ACHN (cell line): Measurements from ENCODE around the gene PSMA6.
"Not testable (repeated sequence)": the region's sequence is repeated elsewhere in the genome, so short reads cannot be mapped to it uniquely, and the experiment has no call there.

Experiments
- DNase-seq: peaks from one replicate; pipeline ENCODE4 v3.0.0-alpha.2; 2015
- in situ Hi-C: cut with HindIII; loops from 2 replicates; pipeline ENCODE4 v1.10.0; 2017; ENCODE audit warnings: low sequenced_read_pairs, low pct_ligation_motif_present, low pct_unique_long_range_greater_than_20kb

The PSMA6 gene

DNA sequence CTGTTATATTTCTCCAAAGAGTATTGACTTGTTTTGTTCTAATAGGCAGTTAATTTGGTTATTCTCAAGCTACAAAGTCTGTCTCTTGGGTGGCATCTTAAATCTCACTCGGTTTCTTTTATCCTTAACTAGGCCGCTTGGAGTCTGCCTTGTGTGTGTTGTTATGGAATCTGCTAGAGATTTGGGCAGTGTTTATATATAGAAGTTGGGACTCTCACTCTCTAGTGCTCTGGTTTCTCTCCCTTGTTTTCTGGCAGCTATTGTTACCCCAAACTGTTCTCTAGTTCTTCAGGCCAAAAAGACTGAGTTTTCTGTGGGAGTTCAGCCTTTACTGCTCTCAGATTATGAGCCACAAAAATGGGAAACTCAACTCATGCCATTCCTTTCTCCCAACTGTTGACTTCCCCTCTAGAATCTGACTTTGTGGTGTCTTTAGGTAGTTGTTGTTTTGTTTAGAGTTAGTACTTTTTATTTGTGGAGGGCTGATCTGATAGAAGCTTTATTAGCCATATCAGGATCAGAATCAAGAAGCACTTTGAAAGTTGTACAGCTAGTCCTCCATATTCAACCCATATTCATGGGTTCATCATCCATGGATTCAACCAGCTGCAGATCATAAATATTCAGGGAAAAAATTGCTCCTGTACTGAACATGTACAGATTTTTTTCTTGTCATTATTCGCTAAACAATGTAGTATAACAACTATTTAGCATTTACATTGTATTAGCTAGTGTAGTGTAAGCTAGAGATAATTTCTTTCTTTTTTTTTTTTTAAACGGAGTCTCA lies 11.2 kb downstream of the PSMA6 start:
- in situ Hi-C loops = no loop called here

DNA sequence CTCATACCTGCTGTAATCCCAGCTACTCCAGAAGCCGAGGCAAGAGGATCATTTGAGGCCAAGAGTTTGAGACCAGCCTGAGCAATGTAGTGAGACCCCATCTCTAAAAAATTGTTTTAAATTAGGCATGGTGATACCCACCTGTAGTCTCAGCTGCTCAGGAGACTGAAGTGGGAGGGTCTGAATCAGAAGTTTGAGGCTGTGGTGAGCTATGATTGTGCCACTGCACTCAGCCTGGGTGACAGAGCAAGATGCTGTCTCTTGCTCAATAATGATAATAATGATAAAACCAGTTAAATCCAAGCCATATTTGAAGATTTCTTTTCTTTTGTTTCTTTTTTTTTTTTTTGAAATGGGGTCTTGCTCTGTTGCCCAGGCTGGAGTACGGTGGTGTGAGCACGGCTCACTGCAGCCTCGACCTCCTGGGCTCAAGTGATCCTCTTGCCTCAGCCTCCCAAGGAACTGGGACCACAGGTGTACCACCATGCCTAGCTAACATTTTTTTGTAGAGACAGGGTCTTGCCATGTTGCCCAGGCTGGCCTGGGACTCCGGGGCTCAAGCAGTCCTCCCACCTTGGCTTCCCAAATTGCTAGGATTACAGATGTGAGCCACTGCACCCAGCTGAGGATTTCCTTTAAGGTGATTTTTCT lies 12.8 kb downstream of the PSMA6 start:
- no peak for DNase-seq
- in situ Hi-C loops = no loop called here

More for the DNA sequence above, 11.2 kb downstream of the PSMA6 start:
- no peak for DNase-seq

DNA sequence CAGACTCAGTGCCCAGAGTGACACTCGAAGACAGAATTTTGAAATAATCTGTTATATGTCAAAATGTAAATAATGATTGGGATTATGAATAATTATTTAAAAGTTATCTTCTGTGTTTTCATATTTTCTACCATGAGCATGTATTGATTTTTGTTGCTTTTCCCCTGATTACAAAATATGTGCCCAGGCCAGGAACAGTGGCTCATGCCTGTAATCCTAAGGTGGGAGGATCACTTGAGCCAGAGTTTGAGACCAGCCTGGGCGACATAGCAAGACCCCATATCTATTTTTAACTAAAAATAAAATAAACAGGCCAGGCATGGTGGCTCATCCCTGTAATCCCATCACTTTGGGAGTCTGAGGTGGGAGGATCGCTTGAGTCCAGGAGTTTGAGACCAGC lies 13.5 kb downstream of the PSMA6 start:
- in situ Hi-C loops = no loop called here
- DNase-seq = no peak

DNA sequence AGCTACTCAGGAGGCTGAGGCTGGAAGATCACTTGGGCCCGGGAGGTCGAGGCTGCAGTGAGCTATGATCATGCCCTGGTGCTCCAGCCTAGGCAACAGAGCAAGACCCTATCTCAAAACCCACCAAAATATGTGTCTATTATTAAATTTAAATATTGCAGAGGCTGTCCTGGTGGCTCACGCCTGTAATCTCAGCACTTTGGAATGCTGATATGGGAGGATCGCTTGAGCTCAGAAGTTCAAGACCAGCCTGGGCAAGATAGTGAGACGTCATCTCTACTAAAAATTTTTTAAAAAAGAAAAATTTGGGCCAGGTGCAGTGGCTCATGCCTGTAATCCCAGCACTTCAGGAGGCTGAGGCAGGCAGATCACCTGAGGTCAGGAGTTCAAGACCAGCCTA lies 13.9 kb downstream of the PSMA6 start:
- no peak for DNase-seq
- in situ Hi-C loops = no loop called here

DNA sequence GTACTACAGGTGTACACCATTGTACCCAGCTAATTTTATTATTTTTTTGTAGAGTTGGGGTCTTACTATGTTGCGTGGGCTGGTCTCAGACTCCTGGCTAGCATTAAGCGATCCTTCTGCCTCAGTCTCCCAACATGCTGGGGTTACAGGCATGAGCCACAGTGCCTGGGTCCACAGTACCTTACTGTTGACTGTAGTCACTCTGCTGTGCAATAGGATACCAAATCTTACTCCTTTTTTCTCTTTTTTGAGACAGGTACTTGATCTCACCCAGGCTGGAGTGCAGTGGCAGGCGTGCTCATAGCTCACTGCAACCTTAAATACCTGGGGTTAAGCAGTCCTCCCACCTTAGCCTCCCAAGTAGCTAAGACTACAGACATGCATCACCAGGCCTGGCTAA lies 25.6 kb downstream of the PSMA6 start:
- DNase-seq = no peak
- in situ Hi-C loops = no loop called here

DNA sequence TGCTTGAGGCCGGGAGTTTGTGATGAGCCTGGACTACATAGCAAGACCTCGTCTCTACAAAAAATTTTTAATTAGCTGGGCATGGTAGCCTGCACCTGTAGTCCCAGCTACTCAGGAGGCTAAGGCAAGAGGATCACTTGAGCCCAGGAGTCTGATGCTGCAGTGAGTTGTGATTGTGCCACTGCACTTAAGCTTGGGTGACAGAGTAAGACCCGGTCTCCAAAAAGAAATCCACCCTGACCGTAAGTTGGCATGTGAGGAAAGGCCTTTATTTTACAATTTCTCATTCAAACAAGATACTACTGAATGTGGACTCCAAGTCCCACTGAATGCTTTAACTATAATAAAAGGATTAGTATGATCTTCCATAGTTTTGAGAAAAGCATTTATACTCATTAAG lies 27.3 kb downstream of the PSMA6 start:
- DNase-seq = no peak
- in situ Hi-C loops = no loop called here

DNA sequence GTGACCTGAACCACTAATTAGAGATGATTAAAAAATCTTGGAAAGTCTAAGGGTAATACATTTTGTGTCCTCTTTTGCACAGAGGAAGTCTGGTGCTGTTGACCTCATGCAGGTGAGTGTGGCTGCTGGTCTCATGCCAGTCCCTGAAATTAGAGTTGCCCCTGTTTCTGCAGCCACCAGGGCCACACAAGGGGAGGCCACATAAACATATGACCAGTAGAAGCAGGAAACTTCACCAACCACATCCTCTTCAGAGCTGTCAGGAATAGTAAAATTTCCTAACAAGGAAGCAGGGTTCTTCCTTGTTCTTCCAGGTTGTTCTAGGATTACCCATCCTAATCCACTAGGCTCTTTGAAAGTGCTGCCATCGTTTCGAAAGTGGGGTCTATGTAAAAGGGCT lies 28.3 kb downstream of the PSMA6 start:
- in situ Hi-C loops = no loop called here
- no peak for DNase-seq

DNA sequence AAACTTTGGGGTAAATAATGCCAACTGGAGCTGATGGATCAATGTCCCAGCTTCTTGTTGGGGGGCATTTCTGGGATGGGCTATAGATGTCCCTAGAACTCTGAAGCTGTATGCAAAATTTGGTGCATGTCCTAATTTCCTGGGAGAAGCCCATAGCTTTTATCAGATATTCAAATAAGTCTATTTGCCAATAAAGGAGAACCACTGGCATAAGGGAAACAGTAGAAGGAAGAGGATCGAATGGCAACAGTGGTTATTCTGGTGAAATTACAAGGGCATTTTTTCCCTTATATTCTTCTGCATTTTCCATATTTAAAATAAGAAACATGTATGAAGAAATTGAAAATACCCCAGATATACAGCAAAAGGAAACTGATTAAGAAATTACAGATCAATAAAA lies 34.2 kb downstream of the PSMA6 start:
- in situ Hi-C loops = no loop called here

DNA sequence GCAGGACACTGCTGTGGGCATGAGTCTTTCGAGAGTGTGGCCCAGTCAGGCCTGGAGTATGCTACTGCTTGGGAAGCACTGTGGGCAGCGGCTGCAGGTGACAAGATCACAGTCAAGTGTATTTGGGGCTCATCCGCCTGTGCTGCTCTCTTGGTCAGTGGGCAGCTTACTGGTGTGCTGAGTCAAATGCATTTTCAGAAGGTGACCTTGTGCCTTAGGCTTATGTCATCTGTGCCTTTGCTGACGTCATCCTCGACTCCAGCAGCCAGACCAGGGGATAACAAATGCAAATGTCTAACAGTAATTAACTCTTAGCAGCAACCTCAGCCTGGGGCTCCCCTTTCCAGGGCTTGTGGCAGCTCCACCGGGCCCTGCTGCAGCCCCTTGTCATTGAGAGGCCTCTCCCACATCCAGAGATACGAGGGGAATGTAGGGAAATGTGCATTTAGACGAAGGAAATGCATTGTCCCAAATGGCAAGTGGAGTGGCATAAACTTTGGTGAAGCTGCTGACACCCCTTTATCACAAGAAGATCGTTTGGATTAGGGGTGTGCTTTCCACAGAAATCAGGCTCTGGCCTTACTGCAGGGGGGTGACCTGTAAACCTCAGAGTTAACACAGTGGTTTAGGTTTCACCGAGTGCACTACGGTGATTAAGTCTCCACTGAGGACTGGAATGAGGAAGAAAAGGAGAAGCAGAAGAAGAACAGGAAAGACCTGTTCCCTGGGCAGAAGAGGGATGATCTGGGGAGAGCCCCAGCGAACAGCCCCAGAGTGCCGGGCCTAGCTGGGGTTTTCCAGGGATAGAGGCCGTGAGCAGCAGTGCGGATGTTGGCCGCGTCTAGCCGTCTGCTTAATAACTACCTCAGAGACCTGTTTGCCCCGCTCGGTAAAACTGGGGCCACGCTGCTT lies 39.7 kb downstream of the PSMA6 start:
- no peak for DNase-seq
- in situ Hi-C loops = no loop called here

More for the DNA sequence above, 34.2 kb downstream of the PSMA6 start:
- DNase-seq = no peak

DNA sequence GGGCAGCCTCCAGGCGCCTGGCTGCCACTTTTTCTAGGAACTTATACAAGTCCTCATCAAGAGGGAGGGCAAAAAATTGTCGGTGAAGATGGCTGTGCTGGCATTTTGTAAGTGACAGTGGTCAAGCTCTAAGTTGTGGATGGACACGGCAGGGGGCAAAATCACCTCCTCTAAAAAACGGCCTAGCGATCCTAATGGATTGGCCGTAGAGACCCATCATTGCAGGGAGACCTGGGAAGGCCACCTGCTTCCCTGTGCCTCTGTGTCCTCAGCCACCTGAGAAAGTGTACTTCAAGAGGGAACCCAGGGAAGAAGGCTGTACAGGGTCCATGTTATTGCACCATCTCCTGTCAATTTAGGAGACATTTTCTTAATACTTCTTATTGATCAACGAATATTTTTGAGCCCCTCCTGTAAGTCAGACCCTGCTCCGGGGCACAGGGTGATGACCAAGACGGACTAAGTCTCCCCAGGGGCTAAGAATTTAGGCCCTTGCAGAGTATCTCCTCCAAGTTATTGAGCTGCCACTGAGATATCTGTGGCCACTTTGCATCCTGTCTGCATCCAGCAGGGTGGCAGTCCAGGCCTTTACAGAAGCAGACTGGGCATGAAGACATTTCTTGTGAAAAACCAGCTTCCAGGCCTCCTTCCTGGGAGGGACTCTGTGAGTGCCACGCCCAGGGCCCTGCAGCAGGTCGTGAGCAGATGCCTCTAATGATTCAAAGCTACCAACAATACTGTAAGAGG lies 40.5 kb downstream of the PSMA6 start:
- no peak for DNase-seq
- in situ Hi-C loops = no loop called here

DNA sequence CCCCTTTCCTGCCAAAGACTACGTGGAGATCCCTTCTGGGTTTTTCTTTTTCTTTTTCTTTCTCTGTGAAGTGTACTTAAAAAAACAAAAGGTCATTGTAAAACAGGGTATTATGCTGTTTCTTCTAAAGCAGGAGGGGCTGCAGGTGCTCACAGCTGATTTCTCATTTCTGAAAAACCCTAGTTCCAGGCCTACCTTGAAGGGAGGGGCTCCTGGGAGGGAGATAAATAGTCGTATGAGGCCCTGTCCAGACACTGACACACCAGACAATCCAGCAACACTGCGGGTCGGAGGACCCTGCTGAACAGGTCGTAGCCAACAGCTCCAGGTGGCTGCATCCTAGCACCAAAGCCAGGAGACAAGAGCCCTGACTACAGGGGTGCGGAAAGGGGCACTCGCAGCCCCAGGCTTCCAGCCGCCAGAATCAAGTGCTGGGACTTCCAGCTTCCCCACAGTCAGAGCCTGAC lies 41.1 kb downstream of the PSMA6 start:
- in situ Hi-C loops = no loop called here
- no peak for DNase-seq

DNA sequence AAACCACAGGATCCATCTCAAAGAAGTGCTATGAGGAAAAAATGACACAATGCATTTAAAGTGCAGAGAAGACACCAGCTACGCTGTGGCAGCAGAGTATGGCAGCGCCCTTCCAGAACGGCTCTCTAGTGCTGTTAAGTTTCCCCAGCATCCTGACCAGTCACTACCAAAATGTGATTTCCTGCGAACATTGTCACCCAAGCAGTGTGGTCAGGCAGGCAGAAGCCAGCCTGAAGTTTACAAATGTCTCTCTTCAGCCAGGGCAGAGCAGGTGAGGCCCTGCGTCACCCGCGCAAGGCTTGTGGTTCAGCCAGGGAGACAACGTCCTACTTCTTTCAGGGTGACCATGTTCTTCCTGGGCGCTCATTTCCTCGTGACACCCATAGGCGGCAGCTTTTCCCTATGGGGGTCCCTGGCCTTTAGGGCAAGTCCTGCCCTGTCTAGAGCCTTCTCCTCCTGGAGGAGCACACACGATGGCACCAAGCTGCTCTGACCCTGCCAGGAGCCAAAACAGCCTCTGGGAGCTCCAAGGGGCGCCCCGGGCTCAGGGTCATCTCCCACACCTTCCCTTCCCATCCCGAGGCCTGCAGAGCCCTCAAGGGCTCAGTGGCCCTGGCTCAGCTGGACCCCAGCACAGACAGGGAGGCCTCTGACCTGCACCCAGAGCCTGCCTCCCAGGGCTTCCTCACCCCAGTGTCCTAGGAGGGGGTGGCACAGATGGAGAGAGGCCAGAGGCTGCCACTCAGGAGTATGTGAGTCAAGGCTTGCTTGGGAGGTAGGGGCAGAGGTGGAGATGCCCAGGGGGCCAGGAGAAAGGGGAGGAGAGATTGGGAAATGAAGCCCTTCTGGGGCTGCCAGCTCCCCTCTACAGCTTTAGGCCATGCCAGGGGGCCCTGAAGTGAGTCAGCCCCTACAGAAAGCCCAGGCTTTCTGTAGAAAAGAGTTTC lies 41.9 kb downstream of the PSMA6 start:
- no peak for DNase-seq
- in situ Hi-C loops = no loop called here

DNA sequence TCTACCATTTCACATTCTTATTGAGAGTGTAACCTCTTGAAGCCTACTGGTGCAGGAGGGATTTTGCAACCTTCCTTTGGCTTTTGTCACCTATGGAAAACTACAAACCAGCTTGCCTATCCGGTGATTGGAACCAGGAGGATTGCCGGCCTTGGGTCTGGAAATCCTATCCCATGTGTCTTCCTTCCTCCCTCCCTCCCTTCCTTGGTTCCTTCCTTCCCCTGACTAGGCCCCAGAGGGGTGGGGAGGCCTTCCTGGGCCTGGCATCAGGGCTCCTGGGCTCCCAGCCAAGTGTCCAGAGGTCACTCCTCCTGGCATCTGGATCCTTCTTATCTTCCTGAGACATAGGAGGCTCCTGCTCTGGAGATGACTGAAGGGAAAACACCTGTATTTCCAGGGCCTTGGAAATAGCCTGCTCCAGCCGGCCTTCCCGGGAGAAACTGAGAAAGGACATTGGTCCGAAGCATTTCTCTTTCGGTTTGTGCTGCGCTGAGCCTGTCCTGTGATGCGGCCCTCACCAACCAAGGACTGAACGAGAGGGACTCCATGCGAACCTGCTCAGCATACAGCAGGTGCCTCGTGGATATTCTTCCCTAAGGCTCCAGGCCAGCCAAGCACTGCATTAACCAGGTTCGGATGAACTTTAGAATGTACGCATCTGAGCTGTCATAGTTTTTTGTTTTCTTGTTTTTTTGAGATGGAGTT lies 43.4 kb downstream of the PSMA6 start:
- in situ Hi-C loops = no loop called here
- no peak for DNase-seq

DNA sequence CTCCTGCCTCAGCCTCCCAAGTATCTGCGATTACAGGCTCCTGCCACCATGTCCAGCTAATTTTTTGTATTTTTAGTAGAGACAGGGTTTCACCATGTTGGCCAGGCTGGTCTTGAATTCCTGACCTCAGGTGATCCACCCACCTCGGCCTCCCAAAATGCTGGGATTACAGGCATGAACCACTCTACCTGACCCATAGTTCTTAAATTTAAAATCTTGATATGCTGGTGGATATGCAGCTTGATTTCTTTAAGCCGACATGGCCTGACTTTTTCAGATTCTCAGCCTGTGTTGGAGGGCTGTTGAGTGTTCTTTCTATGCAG lies 44.0 kb downstream of the PSMA6 start:
- in situ Hi-C loops, DNase-seq: not testable (repeated sequence)

DNA sequence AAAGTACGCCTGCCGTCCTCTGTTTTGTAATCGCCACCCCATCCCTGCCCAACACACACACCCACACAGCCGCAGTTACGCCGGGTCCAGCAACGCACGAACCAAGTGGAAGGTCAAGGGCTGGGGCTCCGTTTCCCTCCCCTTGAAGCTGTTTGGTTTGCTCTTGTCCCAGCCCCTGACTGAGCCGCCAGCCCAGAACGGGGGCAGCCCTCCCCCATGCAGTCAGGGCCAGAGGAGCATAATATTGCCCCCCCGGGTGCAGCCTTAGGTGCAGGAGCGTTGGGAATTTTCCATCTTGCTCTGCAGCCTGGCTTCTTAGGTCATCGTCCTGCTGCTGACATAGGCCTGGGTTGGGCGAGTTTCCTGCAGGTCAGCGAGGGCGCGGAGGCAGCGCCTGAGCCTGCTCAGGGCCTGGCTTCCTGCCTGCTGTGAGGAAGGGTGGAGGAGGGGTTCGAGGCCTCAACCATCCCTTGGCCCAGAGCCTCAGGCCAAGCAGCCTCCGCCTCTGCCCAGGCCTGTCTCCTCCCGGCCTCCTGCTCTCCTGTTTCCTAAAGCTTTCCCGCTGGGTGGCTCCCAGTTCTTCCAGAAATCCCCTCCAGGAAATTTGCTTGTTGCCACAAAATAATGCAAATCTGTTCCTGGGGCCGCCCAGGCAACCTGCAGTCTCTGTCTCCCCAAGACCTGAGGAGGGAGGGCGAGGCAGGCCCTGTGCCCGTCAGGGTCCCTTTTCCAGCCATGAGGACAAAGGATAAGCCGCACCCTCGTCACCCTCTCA lies 44.5 kb downstream of the PSMA6 start:
- in situ Hi-C loops = no loop called here

More for the DNA sequence above, 44.5 kb downstream of the PSMA6 start:
- no peak for DNase-seq
